GM21423 (cell line): ENCODE measurements around the gene STX18.
"Not testable (repeated sequence)": the region's sequence is repeated elsewhere in the genome, so short reads cannot be mapped to it uniquely, and the experiment has no call there.

ENCODE experiments used
- ATAC-seq: cut with Tn5 transposase; IDR thresholded peaks from one replicate; pipeline ENCODE4 v1.9.1; 2021; ENCODE audit warnings: mild to moderate bottlenecking, moderate library complexity; ENCODE audit not compliant: unreplicated experiment

Gene STX18

DNA sequence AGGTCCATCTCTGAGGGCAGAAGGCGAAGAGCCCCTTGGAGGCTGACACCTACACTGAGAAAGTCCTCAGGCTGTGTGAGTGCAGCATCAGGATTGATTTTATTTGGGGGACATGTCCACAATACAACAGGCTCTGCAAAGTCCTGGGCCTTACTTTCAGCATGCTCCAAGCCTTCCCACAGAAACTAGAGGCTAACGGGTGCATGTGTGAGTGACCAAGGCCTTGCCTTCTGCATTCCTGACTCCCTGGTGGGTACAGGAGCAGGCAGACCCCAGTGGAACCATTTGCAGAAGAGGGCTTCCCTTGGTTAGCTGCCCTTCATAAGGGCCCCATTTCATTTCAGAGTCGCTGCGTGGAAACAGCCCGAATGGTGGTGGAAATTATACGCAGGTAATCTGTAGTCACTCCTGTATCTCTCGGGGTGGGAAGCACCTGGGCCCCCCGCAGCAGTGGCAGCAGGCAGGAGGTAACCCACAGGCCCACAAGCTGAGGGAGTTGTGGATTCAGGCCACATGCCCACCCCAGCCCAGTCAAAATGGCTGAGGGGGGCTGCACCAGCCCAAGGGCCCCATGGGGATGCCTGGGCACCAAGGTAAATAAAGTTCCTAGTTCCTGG lies 117.2 kb downstream of the STX18 start:
- ATAC-seq = no peak

- ATAC-seq = no peak
These were observed 117.9 kb downstream of the STX18 start for GRCh38 chr4:4423706-4424498.

- ATAC-seq = no peak
These were observed 118.9 kb downstream of the STX18 start for GRCh38 chr4:4422856-4423499.

- not testable (repeated sequence) for ATAC-seq
These were observed 119.7 kb downstream of the STX18 start for GRCh38 chr4:4422117-4422516.

DNA sequence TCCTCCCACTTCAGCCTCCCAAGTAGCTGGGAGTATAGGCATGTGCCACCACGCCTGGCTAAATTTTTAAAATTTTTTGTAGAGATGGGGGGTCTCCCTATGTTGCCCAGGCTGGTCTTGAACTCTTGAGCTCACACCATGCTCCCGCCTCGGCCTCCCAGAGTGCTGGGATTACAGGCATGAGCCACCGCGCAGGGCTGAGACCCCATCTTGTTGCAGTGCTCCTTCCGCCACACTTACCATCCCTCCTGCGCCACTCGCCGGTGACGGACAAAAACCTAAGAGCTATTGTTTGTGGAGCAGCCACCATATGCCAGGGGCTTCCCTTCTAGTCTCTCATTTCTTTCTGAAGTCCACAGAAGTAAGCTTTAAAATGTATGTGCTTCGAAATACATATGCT lies 120.5 kb downstream of the STX18 start:
- ATAC-seq = no peak

GRCh38 chr4:4420421-4420820 lies 121.4 kb downstream of the STX18 start:
- no peak for ATAC-seq

- no peak for ATAC-seq
These were observed 122.0 kb downstream of the STX18 start for GRCh38 chr4:4419896-4420295.

- no peak for ATAC-seq
These were observed 123.0 kb downstream of the STX18 start for GRCh38 chr4:4418676-4419390.

DNA sequence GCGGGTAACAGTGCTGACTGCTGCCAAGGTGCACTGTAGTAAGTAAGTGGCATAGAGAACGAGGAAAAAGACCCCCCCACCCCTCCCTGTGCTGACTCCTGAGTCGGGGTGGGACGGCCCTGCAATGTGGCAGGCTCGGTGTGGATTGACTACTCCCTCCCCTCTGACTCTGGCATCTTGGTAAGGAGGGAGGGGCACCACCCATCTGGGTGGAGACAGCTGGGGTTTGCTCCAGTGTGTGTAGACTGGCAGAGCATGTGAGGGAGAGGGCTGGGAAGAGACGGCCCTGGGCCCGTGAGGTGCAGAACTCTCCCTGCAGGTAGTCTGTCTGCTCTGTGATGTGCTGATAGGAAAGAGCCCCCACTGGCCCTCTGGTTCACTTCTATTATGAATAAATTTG lies 124.0 kb downstream of the STX18 start:
- no peak for ATAC-seq

GRCh38 chr4:4416981-4417380 lies 124.9 kb downstream of the STX18 start:
- ATAC-seq = no peak

GRCh38 chr4:4415806-4416805 lies 125.7 kb downstream of the STX18 start:
- no peak for ATAC-seq

DNA sequence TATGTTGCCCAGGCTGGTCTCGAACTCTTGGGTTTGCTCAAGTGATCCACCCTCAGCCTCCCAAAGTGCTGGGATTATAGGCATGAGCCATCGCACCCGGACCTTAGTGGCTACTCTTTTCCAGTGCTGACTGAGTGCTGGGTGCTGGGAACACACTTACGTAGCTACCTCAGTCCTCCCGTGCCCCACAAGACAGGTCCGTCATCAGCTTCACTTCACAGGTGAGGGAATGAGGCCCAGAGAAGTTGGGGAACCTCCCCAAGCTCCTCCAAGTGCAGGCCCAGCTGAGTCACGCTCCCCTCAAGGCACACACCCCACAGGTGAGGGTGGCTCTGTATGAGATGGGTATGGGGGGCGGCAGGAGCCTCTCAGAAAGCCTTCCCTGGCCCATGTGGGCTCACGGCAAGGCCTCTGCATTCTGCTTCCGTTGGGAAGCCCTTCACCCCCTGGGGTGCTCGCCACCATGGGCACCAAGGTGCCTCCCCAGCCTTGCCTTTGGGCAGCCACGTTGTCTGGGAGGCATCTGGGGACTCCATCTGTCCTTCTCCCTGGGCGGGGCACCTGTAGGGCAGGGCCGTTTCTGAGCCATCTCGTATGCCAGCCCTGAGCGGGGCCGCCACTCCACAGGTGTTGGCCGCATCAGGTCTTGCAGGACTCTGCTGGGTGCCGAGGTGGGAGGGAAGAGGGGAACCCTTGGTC lies 126.6 kb downstream of the STX18 start:
- no peak for ATAC-seq

DNA sequence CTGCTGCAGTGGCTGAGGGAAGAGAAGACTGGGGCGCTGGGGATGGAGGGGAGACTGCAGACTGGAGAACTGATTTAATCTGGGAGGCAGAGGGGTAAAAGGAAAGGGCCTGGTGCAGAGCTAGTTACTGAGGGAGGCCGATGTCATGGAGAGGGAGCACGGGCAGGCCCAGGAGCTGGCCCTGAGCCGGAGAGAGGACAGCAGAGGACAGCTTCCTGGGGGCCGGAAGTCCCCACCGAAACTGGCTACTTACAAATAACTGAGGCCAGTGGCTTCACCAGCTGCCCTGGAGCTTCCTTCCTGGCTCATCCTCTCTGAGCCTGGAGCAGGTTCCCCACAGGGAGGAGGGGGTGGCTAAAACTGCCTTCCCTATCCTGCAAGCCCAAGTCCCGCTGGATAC lies 128.0 kb downstream of the STX18 start:
- no peak for ATAC-seq

DNA sequence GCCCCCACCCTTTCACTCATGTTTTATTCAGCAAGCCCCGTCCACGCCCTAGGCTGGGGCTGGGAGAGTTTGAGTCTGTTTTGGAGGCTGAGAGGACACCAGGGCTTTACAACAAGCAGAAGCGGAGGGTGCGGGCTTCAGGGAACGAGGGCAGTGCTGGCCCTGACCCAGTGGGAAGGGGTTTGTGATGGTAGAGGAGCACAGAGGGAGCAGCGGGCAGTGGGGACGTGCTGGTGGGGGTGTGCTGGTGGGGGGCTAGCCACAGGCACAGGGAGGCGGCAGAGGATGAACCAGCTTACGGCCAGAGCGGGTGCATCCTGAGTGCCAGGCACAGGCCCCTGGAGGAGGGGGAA lies 128.5 kb downstream of the STX18 start:
- ATAC-seq = no peak

DNA sequence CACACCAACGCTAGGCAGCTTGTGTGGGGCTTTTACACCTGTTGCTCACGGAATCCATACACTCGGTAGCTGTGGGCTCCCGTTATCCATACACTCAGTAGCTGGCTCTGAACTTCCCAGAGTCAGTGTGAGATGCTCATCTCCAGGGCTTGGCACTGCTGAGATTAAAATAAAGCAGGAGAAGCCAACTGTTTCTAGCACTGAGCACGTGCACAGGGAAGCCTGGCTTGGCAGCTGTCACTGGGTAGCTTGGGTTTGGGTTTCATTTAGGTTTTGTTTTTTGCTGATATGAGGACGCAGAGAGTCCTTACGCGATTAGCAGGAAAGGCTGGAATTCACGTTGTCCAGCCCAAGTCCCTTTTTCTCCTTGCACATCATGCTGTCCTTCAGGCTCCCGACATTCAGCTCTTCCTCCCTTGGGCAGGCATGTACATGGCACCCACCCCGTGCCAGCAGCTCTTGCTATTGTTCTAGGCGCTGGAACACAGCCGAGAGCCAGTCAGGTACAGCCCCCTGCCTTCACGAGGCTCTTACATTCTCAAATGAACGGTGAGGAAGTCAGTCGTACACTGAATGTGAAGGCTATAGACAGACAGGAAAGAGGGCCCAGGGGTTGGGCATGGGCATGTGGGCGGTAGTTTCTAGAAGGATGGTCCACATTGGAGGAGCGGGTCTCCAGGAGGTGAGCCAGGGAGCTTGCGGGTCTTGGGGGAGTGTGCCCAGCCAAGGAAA lies 129.0 kb downstream of the STX18 start:
- no peak for ATAC-seq

- no peak for ATAC-seq
These were observed 129.9 kb downstream of the STX18 start for GRCh38 chr4:4411906-4412305.

- no peak for ATAC-seq
These were observed 131.6 kb downstream of the STX18 start for GRCh38 chr4:4410271-4410670.

GRCh38 chr4:4409416-4410115 lies 132.3 kb downstream of the STX18 start:
- ATAC-seq = no peak
